ENCODE results near the gene SOX15. TPM values are rescaled to one million over a fixed set of nuclear protein-coding genes. Genes with fewer than 3 reads are reported as not detected.
A peak's percentile ranks its signal among the peaks of the same experiment; 100 is the strongest.

The SOX15 gene
- total RNA-seq, 1 donor from 2014 or later, result 0.67 TPM

GRCh38 chr17:7569571-7569970 lies 20.3 kb downstream of the SOX15 start:
- Histone ChIP-seq H3K27ac (no peak overlapping the region), H3K27me3 (no peaks in the 10 kb centered on the region), H3K36me3 (peaks cover 68% of the 10 kb centered on the region), H3K4me1 (peaks cover 7% of the 10 kb centered on the region), H3K9me3 (no peaks in the 10 kb centered on the region), H3K4me3 (no peak overlapping the region)
- no peak for DNase-seq
- TF ChIP-seq CTCF (IDR thresholded peaks at IDR 0.05), result no peak
- intact Hi-C loops (cut with DNase I), result no loop called here
- no peak for ATAC-seq

- Histone ChIP-seq H3K27me3 (no peaks in the 10 kb centered on the region), H3K4me3 (peak overlapping the region; percentile 91), H3K27ac (no peak overlapping the region), H3K4me1 (peaks cover 41% of the 10 kb centered on the region), H3K9me3 (no peaks in the 10 kb centered on the region), H3K36me3 (peaks cover 46% of the 10 kb centered on the region)
- ATAC-seq (no peak), DNase-seq (no peak)
- no peak for TF ChIP-seq CTCF (IDR thresholded peaks at IDR 0.05)
- intact Hi-C loops (cut with DNase I), result no loop called here
These were observed 26.6 kb downstream of the SOX15 start for GRCh38 chr17:7563115-7563869.

- no peaks in the 10 kb centered on the region for H3K27me3 ChIP-seq
- TF ChIP-seq CTCF (IDR thresholded peaks at IDR 0.05), result no peak
- no peak for DNase-seq
- H3K9me3 ChIP-seq, result no peaks in the 10 kb centered on the region
- H3K4me3 ChIP-seq, result peak overlapping the region; percentile 91
- intact Hi-C loops (cut with DNase I), result no loop called here
- peaks cover 40% of the 10 kb centered on the region for H3K36me3 ChIP-seq
- peaks cover 50% of the 10 kb centered on the region for H3K4me1 ChIP-seq
- H3K27ac ChIP-seq, result peak overlapping the region; percentile 96
- ATAC-seq, result no peak
These were observed 27.7 kb downstream of the SOX15 start for GRCh38 chr17:7562208-7562605.

- Histone ChIP-seq H3K4me1 (peaks cover 55% of the 10 kb centered on the region), H3K36me3 (peaks cover 35% of the 10 kb centered on the region), H3K27me3 (no peaks in the 10 kb centered on the region), H3K9me3 (no peaks in the 10 kb centered on the region), H3K4me3 (peak within 1 kb of the TSS; percentile 91), H3K27ac (peak within 1 kb of the TSS; percentile 96)
- no peak for TF ChIP-seq CTCF (IDR thresholded peaks at IDR 0.05)
- DNase-seq (peak; percentile 96), ATAC-seq (peak; percentile 76)
- intact Hi-C loops (cut with DNase I), result no loop called here
These were observed 28.2 kb downstream of the SOX15 start, which contains the start of gene SENP3 for GRCh38 chr17:7561589-7562207. SENP3 (plus strand) TSS chr17:7561919; CDS start chr17:7563077, 1,158 bp downstream.

- Histone ChIP-seq H3K27ac (peak overlapping the region; percentile 96), H3K36me3 (peaks cover 29% of the 10 kb centered on the region), H3K4me3 (peak overlapping the region; percentile 91), H3K27me3 (no peaks in the 10 kb centered on the region), H3K9me3 (no peaks in the 10 kb centered on the region), H3K4me1 (peaks cover 57% of the 10 kb centered on the region)
- peak; percentile 73 for ATAC-seq
- TF ChIP-seq CTCF (IDR thresholded peaks at IDR 0.05), result peak; percentile 85
- intact Hi-C loops (cut with DNase I), result no loop called here
- DNase-seq, result peak; percentile 96
These were observed 28.8 kb downstream of the SOX15 start for GRCh38 chr17:7561028-7561575.
